Tibial nerve (tissue), 4 donors: ENCODE results near the gene JAKMIP1. TPM values are rescaled to one million over a fixed set of nuclear protein-coding genes. Genes with fewer than 3 reads are reported as not detected.

Experiments used
- DNase-seq, 2 donors: peaks; one replicate each; pipeline ENCODE4 v3.0.0-alpha.2; 2019; ENCODE audit warnings: low spot score in 2 of 2
- H3K27ac ChIP-seq, 4 donors: fragments of 200-600 bp; sonication (generic) in 3 of 4; one replicate each; pipeline ENCODE4 v1.5.1; 2017 to 2019; ENCODE audit warnings: mild to moderate bottlenecking in 1 of 4
- H3K27me3 ChIP-seq, 2 donors: fragments of 200-600 bp; sonication (generic) in 1 of 2; one replicate each; pipeline versions ENCODE4 v1.5.1 to v1.6.0; 2017 to 2019
- H3K36me3 ChIP-seq, 3 donors: fragments of 200-600 bp; sonication (generic); one replicate each; pipeline ENCODE4 v1.5.1; 2018 to 2019
- H3K4me1 ChIP-seq, 4 donors: fragments of 200-600 bp; sonication (generic) in 3 of 4; one replicate each; pipeline ENCODE4 v1.5.1; 2017 to 2019
- H3K4me3 ChIP-seq, 4 donors: fragments of 200-600 bp; sonication (generic) in 3 of 4; one replicate each; pipeline ENCODE4 v1.5.1; 2017 to 2019; ENCODE audit warnings: mild to moderate bottlenecking in 1 of 4, moderate library complexity in 1 of 4
- H3K9me3 ChIP-seq, 4 donors: fragments of 200-600 bp; sonication (generic) in 3 of 4; one replicate each; pipeline ENCODE4 v1.5.1; 2017 to 2019
- CTCF ChIP-seq, 5 experiments: fragments of 200-600 bp in 3 of 5; fragments of 450-650 bp in 2 of 5; sonication (generic) in 3 of 5; IDR thresholded peaks; one replicate each; pipeline ENCODE4 v1.5.1; 2016 to 2019; ENCODE audit warnings: antibody characterized with exemption in 5 of 5, mild to moderate bottlenecking in 3 of 5, moderate library complexity in 2 of 5
- EP300 ChIP-seq, 2 donors: sonication (generic); formaldehyde crosslinking; IDR thresholded peaks; one replicate each; pipeline ENCODE4 v1.6.1; 2017; ENCODE audit warnings: antibody characterized with exemption in 2 of 2, mild to moderate bottlenecking in 1 of 2
- POLR2A ChIP-seq, 2 donors: fragments of 450-650 bp; IDR thresholded peaks; one replicate each; pipeline ENCODE4 v1.6.1; 2017; ENCODE audit warnings: antibody characterized with exemption in 2 of 2, mild to moderate bottlenecking in 2 of 2, moderate library complexity in 2 of 2
- WGBS, 2 donors: methylation state at CpG; one replicate each; pipeline ENCODE4 v1.1.5; 2018; 5-methylcytosine and 5-hydroxymethylcytosine counted together
- total RNA-seq, 4 donors: library from RNA; depleted of rRNA; stranded (reverse); fragments of >200 nt; gene quantifications; one replicate each; pipeline ENCODE4 v1.1.0, GENCODE V29; 2016

The JAKMIP1 gene
- total RNA-seq, 4 donors from 2014 or later: 0.30 to 2.5 (median 1.2) TPM

GRCh38 chr4:5982156-5982973 is 218.0 kb downstream of the JAKMIP1 start:
- Histone ChIP-seq H3K27me3 (peaks cover 0 to 13% of the 10 kb centered on the region in 2 donors), H3K4me3 (no peak overlapping the region), H3K4me1 (peaks cover 0 to 11% (median 0%) of the 10 kb centered on the region in 4 donors), H3K9me3 (peaks cover 0 to 17% (median 0%) of the 10 kb centered on the region in 4 donors), H3K36me3 (no peaks in the 10 kb centered on the region), H3K27ac (no peak overlapping the region)
- 70 to 80% methylated on average over 9 of the region's 9 CpGs for WGBS, 2 donors
- TF ChIP-seq CTCF (IDR thresholded peaks at IDR 0.05): no peak
- DNase-seq: no peak

DNA sequence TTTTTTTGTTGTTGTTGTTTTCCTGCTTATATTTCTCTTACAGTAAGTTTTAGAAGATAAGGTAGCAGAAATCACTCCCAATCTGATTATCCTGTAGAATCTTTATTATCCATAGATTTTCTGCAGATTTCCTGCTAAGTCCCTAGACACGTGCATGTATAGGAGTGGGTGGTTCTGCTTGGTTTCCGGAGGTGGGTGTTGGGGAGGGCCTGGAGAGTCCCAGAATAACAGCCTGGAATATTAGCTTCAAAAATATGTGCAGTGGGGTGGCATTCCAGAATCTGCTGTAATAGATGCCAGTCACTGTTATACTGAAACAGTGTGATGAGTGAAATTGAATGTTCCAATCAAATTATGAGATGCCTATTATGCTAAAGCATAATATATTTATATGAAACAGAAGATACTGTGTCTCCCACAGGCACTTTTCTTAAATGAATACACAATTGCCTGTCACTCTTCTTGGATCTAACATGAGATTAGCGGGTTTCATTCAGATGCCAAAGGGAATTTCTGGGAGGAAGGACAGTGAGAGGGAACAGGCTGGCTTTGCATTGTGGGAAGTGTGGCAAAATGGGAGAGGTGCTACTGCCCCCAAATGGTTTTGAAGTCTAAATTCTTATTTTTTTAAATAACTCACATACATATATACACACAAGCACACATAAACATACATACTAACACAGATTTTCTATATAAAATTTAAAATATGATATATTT is 219.8 kb downstream of the JAKMIP1 start:
- 12 to 17% methylated on average over 3 of the region's 3 CpGs for WGBS, 2 donors
- Histone ChIP-seq H3K27ac (no peak overlapping the region), H3K4me1 (peaks cover 0 to 11% (median 0%) of the 10 kb centered on the region in 4 donors), H3K4me3 (no peak overlapping the region), H3K27me3 (peaks cover 0 to 13% of the 10 kb centered on the region in 2 donors), H3K9me3 (peaks cover 0 to 17% (median 0%) of the 10 kb centered on the region in 4 donors), H3K36me3 (no peaks in the 10 kb centered on the region)
- TF ChIP-seq CTCF (IDR thresholded peaks at IDR 0.05): no peak
- no peak for TF ChIP-seq EP300 (IDR thresholded peaks at IDR 0.05)
- no peak for TF ChIP-seq POLR2A (IDR thresholded peaks at IDR 0.05)
- no peak for DNase-seq

DNA sequence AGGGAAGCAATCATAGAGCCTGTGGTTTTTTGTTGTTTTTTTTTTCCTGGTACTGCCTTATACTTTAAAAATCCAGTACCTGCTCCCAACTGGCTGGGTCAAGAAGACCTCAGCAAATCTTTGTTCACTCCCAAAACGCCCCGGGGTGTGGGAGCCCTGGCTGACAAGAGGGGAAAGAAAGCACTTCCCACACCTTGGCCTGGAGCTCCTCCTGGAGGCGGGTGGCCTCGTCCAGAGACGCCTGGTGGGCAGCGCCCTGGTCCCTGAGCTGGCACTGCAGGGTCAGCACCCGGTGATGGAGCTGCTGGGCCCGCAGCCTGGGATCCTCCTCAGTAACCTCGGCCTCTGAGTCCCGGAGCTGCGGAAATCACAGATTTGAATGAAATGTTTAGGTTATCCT is 220.4 kb downstream of the JAKMIP1 start:
- TF ChIP-seq EP300 (IDR thresholded peaks at IDR 0.05) (no peak), CTCF (IDR thresholded peaks at IDR 0.05) (no peak), POLR2A (IDR thresholded peaks at IDR 0.05) (no peak)
- DNase-seq: no peak
- Histone ChIP-seq H3K36me3 (no peaks in the 10 kb centered on the region), H3K27me3 (peaks cover 0 to 13% of the 10 kb centered on the region in 2 donors), H3K4me1 (peaks cover 0 to 11% (median 0%) of the 10 kb centered on the region in 4 donors), H3K4me3 (no peak overlapping the region), H3K9me3 (peaks cover 0 to 15% (median 0%) of the 10 kb centered on the region in 4 donors), H3K27ac (no peak overlapping the region)
- WGBS, 2 donors: 8 to 15% methylated on average over 11 of the region's 11 CpGs

GRCh38 chr4:5976921-5977320 is 223.4 kb downstream of the JAKMIP1 start:
- H3K4me1 ChIP-seq: peaks cover 0 to 11% (median 0%) of the 10 kb centered on the region in 4 donors
- TF ChIP-seq EP300 (IDR thresholded peaks at IDR 0.05) (no peak), POLR2A (IDR thresholded peaks at IDR 0.05) (no peak), CTCF (IDR thresholded peaks at IDR 0.05) (no peak)
- H3K4me3 ChIP-seq: no peak overlapping the region
- H3K36me3 ChIP-seq: no peaks in the 10 kb centered on the region
- H3K27me3 ChIP-seq: peaks cover 0 to 13% of the 10 kb centered on the region in 2 donors
- H3K9me3 ChIP-seq: no peaks in the 10 kb centered on the region
- no peak overlapping the region for H3K27ac ChIP-seq
- no peak for DNase-seq
- 67 to 73% methylated on average over 9 of the region's 9 CpGs for WGBS, 2 donors

- H3K9me3 ChIP-seq: no peaks in the 10 kb centered on the region
- no peak for DNase-seq
- TF ChIP-seq POLR2A (IDR thresholded peaks at IDR 0.05): no peak
- peaks cover 0 to 11% (median 0%) of the 10 kb centered on the region in 4 donors for H3K4me1 ChIP-seq
- H3K27ac ChIP-seq: no peak overlapping the region
- no peaks in the 10 kb centered on the region for H3K36me3 ChIP-seq
- 80 to 85% methylated on average over 6 of the region's 6 CpGs for WGBS, 2 donors
- H3K27me3 ChIP-seq: peaks cover 0 to 8% of the 10 kb centered on the region in 2 donors
- no peak overlapping the region for H3K4me3 ChIP-seq
Measured at GRCh38 chr4:5976431-5976830, 223.9 kb downstream of the JAKMIP1 start.

Other genes starting within 250 kb of the JAKMIP1 start
- under 1 TPM in 2 of 4 donors, not detected in 2; 0.21 to 0.30 TPM for gene C4orf50, start 182.1 kb downstream of the JAKMIP1 start, total RNA-seq
- 100 to 1,000 TPM in 1 of 4 donors, 10 to 100 TPM in 3; 52.8 to 125 (median 57.9) TPM for gene WFS1, start 69.3 kb upstream of the JAKMIP1 start, total RNA-seq